Esophagus (tissue), 2 donors: ENCODE measurements around the gene SLC26A3. TPM values are rescaled to one million over a fixed set of nuclear protein-coding genes. Genes with fewer than 3 reads are reported as not detected.

ENCODE experiments used
- H3K27ac ChIP-seq, 2 donors: one replicate each; pipeline ENCODE4 v1.5.1; 2013; ENCODE audit warnings: low read depth in 2 of 2, mild to moderate bottlenecking in 2 of 2, inconsistent platforms in 1 of 2, low read length in 1 of 2, moderate library complexity in 1 of 2
- H3K27me3 ChIP-seq, 2 donors: one replicate each; pipeline ENCODE4 v1.6.1; 2013; ENCODE audit warnings: low read length in 2 of 2, control low read depth in 1 of 2, mild to moderate bottlenecking in 1 of 2; ENCODE audit not compliant: insufficient read depth in 2 of 2, control insufficient read depth in 1 of 2
- H3K36me3 ChIP-seq, 2 donors: one replicate each; pipeline ENCODE4 v1.6.1; 2013; ENCODE audit warnings: low read length in 1 of 2; ENCODE audit not compliant: control insufficient read depth in 2 of 2, insufficient read depth in 2 of 2
- H3K4me1 ChIP-seq, 2 donors: one replicate each; pipeline ENCODE4 v1.6.1; 2013; ENCODE audit warnings: low read length in 1 of 2; ENCODE audit not compliant: control insufficient read depth in 2 of 2, insufficient read depth in 2 of 2
- H3K4me3 ChIP-seq, 2 donors: one replicate each; pipeline ENCODE4 v1.5.1; 2013; ENCODE audit warnings: low read length in 2 of 2, mild to moderate bottlenecking in 2 of 2, low read depth in 1 of 2, moderate library complexity in 1 of 2
- H3K9me3 ChIP-seq, 2 donors: one replicate each; pipeline ENCODE4 v1.6.1; 2013; ENCODE audit warnings: mild to moderate bottlenecking in 2 of 2, low read depth in 1 of 2, low read length in 1 of 2, moderate library complexity in 1 of 2; ENCODE audit not compliant: control insufficient read depth in 2 of 2, insufficient read depth in 1 of 2
- WGBS, 2 donors: extraction: QIAGEN DNeasy Blood & Tissue Kit; methylation state at CpG; one replicate each; pipeline ENCODE4 v1.1.7; 2013; 5-methylcytosine and 5-hydroxymethylcytosine counted together
- polyA plus RNA-seq, 2 donors: library from polyadenylated mRNA; stranded (reverse); fragments of 200-250 nt; gene quantifications; one replicate each; pipeline ENCODE4 v1.2.3, GENCODE V29; 2013
- donor health status: healthy with polysubstance abuse.
- donor health status: Bipolar disorder and iron deficiency.

Gene SLC26A3
- polyA plus RNA-seq, 2 donors = 0.01 to 0.18 TPM

DNA sequence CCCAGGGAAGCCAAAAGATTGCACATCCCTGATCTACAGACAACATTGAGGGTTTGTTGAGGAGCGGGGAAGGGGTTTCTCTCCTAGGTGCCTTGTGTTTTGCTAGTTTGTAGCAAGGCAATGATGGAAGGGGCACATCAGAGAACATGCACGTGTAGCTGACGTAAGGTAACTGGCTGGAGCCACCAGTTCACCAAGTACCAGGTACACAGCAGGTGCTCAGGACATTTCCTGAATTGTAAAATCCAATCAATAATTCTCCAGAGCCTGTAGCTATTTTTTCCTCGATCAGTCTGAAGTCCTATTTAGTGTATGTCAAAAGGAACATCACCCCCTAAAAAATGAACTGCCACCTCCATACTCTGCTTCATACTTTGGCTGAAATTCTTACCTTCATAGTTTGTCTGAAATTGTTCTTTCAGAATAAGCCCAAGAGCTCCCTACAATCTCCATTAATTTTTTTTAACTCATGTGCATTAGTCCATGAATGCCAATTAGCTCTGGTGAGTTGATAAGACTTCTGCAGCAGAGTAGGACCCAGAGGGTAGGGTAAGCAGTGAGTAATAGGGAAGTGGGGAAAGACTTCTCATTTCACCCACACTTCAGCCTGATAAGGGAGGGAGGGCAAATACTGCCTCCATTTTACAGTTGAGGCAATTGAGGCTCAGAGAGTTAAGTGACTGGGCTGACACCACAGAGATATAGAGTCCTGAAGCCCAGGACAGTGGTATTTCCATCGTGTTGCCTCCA is 36.0 kb upstream of the SLC26A3 start:
- WGBS, 2 donors = 80 to 87% methylated on average over 5 of the region's 5 CpGs
- Histone ChIP-seq H3K27me3 (no peaks in the 10 kb centered on the region), H3K4me3 (no peak overlapping the region), H3K9me3 (peaks cover 0 to 2% of the 10 kb centered on the region in 2 donors), H3K27ac (no peak overlapping the region), H3K36me3 (no peaks in the 10 kb centered on the region), H3K4me1 (no peaks in the 10 kb centered on the region)

DNA sequence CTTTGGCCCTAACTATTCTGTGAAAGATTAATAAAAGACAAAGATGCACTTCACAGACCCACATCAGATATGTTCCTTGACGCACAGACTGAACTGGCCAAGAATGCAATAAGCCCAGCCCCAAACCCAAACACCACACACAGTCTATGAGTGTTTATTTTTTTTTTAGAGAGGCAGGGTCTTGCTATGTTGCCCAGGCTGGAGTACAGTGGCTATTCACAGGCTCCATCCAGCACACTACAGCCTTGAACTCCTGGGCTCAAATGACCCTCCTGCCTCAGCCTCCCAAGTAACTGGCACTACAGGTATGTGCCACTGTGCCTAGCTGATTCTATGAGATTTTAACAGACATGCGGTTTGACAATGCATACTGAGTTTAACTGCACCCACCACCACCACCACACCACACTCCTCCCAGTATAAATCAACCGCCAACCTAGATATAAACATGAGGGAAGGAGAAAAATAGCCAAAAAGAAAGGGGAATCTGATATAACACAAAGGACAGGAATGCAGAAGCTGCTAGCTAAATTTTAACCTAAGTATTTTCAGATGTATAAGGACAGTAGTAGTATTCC is 35.1 kb upstream of the SLC26A3 start:
- Histone ChIP-seq H3K27ac (no peak overlapping the region), H3K27me3 (no peaks in the 10 kb centered on the region), H3K9me3 (peaks cover 0 to 2% of the 10 kb centered on the region in 2 donors), H3K4me1 (no peaks in the 10 kb centered on the region), H3K36me3 (no peaks in the 10 kb centered on the region), H3K4me3 (no peak overlapping the region)
- 88 to 91% methylated on average over 3 of the region's 3 CpGs for WGBS, 2 donors

DNA sequence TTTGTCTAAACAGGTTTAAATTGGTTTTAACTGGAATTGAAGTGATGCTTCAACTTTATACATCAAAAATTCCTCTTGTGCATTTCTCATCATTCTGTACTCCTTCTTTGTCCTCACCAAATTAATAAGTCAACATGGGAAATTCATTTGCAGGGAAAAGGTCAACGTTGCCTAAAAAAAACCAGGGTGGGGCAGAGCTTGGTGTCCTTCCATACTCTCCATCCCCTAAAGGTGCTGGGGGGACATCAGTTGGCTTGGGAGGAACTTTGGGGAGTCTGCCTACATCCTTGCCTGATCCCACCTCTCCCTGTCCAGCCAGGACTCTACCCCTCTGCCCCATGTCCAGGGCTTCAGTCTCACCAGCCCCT is 34.1 kb upstream of the SLC26A3 start:
- 48 to 72% methylated on average over 1 of the region's 1 CpG for WGBS, 2 donors
- Histone ChIP-seq H3K4me1 (no peaks in the 10 kb centered on the region), H3K36me3 (no peaks in the 10 kb centered on the region)

DNA sequence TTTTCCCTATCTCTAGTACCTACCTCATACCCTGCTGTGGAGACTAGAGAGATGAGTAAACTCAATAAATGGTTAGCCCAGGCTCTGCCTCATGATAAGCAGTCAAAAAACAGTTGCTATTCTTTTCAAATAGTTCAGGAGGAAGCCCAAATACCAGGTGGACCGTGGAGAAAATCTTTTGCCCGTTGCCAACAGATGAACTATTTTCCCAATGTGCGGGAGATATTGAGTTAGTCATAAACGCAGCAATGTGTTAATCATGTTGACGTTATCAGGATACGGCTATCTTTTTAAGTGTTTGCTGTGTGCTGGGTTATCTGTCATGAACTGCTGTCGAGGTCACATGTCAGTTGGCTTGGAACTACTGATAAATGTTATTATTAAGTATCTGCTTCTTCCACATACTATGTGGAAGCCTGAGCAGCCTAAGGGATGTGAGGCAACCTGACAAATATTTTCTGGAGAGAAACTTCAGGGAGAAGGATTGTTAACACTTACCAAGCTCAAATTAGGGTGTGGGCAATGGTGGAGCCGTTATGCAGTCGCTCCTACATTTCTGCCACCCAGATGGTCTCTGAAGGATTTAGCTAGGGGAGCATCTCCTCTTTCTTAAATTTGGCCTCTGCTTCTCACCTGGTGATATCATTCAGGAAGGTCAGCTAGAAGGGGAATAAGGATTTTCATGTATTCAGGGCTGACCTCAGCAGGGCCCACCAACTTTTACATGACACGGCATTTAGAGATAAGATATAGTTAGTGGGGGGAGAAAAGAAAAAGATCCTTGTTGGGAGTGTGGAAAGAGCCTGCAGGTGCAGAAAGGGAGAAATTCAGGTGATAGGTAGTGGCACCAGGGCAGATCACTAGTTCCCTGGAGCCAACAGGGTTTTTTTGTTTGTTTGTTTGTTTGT is 33.5 kb upstream of the SLC26A3 start:
- no peak overlapping the region for H3K4me3 ChIP-seq
- 31 to 39% methylated on average over 10 of the region's 10 CpGs for WGBS, 2 donors
- no peaks in the 10 kb centered on the region for H3K4me1 ChIP-seq
- H3K27ac ChIP-seq = no peak overlapping the region
- peaks cover 0 to 2% of the 10 kb centered on the region in 2 donors for H3K9me3 ChIP-seq
- no peaks in the 10 kb centered on the region for H3K27me3 ChIP-seq
- no peaks in the 10 kb centered on the region for H3K36me3 ChIP-seq

More for the DNA sequence above, 34.1 kb upstream of the SLC26A3 start:
- no peaks in the 10 kb centered on the region for H3K27me3 ChIP-seq
- no peak overlapping the region for H3K4me3 ChIP-seq
- peaks cover 0 to 2% of the 10 kb centered on the region in 2 donors for H3K9me3 ChIP-seq
- no peak overlapping the region for H3K27ac ChIP-seq

DNA sequence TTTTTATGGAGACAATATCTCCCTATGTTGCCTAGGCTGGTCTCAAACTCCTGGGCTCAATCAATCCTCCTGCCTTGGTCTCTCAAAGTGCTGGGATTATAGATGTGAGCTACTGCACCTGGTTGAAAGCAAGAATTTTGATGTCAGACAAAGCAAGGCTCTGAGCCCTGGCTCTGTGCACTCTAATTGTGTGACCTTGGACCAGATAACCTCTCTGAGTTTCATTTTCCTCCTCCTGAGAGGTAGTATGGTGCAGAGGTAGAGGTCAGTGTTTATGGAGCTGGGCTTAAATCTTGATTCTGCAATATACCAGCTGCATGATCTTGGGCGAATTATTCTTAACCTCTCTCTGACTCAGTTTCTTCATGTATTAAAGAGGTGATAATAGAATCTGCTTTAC is 31.4 kb upstream of the SLC26A3 start:
- H3K27ac ChIP-seq = no peak overlapping the region
- WGBS, 2 donors = 89 to 92% methylated on average over 1 of the region's 1 CpG
- H3K36me3 ChIP-seq = no peaks in the 10 kb centered on the region
- no peaks in the 10 kb centered on the region for H3K4me1 ChIP-seq
- H3K4me3 ChIP-seq = no peak overlapping the region
- peaks cover 0 to 2% of the 10 kb centered on the region in 2 donors for H3K9me3 ChIP-seq
- H3K27me3 ChIP-seq = no peaks in the 10 kb centered on the region

DNA sequence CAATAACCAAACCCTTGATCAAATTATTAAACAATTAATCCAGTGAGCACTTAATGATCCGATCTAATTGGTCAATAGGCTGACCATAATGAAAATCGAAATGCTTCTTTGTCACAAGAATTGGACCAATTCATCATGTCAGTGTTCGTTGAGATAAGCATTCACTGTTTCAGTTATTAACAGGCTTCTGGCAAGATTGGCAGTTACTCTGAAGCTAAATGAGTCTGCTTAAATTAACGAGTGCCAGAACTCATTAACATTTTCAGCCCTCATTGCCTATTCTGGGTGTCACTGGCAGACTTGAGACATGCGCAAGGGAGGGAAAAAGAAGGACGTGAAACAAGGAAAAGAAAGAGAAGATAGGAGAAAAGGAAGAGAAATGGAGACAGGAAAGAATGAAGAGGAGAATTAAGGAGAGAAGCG is 30.7 kb upstream of the SLC26A3 start:
- Histone ChIP-seq H3K4me3 (no peak overlapping the region), H3K9me3 (no peaks in the 10 kb centered on the region), H3K27me3 (no peaks in the 10 kb centered on the region), H3K27ac (no peak overlapping the region), H3K36me3 (no peaks in the 10 kb centered on the region), H3K4me1 (no peaks in the 10 kb centered on the region)
- WGBS, 2 donors = 73 to 82% methylated on average over 7 of the region's 7 CpGs

DNA sequence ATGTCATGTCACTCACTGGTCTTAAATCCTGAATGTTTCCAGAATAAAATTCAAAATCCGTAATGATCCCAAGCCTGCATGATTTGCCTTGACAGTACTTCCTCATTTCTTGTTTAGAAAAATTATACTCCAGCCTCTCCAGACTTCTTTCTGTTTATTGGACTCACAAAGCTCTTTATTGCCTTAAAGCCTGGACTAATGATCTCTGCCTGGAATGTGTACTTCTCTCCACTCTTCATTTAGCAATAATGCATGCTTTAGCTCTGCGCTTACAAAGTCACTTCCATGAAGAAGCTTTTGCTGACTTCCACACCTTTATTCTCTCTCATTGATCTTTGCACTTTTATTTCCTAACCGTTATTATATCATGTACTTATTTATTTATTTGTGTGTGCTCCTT is 27.4 kb upstream of the SLC26A3 start:
- H3K27ac ChIP-seq = no peak overlapping the region
- 80 to 87% methylated on average over 3 of the region's 3 CpGs for WGBS, 2 donors

DNA sequence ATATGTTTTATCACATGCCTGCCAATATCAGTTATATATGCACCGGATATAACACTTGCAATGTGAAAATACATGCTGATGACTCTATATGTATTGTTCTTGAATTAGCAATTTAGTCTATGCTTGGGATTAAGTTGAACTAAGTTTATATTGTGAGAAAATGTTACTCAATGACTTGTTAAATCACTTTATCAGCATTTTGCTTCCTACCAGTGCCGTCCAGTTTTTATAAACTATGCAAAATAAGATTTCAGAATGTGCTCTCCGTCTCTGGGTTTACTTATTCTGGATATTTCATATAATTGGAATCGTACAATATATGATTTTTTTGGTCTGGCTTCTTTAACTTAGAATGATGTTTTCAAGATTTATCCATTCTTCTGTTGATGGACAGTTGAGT is 25.5 kb upstream of the SLC26A3 start:
- 83 to 92% methylated on average over 4 of the region's 4 CpGs for WGBS, 2 donors
- H3K9me3 ChIP-seq = no peaks in the 10 kb centered on the region
- H3K27ac ChIP-seq = no peak overlapping the region
- no peaks in the 10 kb centered on the region for H3K27me3 ChIP-seq
- no peaks in the 10 kb centered on the region for H3K4me1 ChIP-seq
- no peak overlapping the region for H3K4me3 ChIP-seq
- H3K36me3 ChIP-seq = no peaks in the 10 kb centered on the region

More for the DNA sequence above, 27.4 kb upstream of the SLC26A3 start:
- H3K4me3 ChIP-seq = no peak overlapping the region
- H3K27me3 ChIP-seq = no peaks in the 10 kb centered on the region
- H3K9me3 ChIP-seq = no peaks in the 10 kb centered on the region
- H3K36me3 ChIP-seq = no peaks in the 10 kb centered on the region
- H3K4me1 ChIP-seq = no peaks in the 10 kb centered on the region

DNA sequence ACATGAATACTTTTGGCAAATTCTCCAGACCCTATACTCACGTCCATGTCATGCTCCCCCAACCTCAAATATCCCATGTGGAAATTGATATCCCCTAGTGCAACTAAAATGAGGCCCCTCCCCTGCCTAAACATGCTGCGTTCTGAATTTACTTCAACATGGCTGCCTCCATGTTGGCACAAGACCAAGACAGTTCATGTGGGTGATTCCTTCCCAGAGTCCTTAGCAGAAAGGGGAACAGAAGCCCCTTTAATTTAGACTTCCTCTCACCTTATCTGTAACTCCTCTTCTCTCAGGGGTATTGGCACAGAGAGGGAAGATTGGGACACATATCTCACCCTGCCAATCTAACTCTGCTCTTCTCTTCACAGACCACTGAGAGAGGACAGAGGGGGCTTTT is 24.5 kb upstream of the SLC26A3 start:
- H3K36me3 ChIP-seq = no peaks in the 10 kb centered on the region
- H3K27ac ChIP-seq = no peak overlapping the region
- H3K27me3 ChIP-seq = no peaks in the 10 kb centered on the region
- no peaks in the 10 kb centered on the region for H3K9me3 ChIP-seq
- 66 to 72% methylated on average over 2 of the region's 2 CpGs for WGBS, 2 donors
- H3K4me3 ChIP-seq = no peak overlapping the region
- H3K4me1 ChIP-seq = no peaks in the 10 kb centered on the region
